ENCODE data around the gene CCL4L2. TPM values are rescaled to one million over a fixed set of nuclear protein-coding genes. Genes with fewer than 3 reads are reported as not detected.
"Not testable (repeated sequence)": the region's sequence is repeated elsewhere in the genome, so short reads cannot be mapped to it uniquely, and the experiment has no call there.

CCL4L2 gene
- total and polyA plus RNA-seq, 8 donors: 0.25 to 4.3 (median 2.1) TPM; not detected in 4

GRCh38 chr17:36188891-36189306, 22.0 kb upstream of the CCL4L2 start:
- TF ChIP-seq EP300 (IDR thresholded peaks at IDR 0.05) (no peak), POLR2A (IDR thresholded peaks at IDR 0.05) (no peak), POLR2AphosphoS5 (IDR thresholded peaks at IDR 0.05) (no peak)
- TF ChIP-seq, protein P1, sequence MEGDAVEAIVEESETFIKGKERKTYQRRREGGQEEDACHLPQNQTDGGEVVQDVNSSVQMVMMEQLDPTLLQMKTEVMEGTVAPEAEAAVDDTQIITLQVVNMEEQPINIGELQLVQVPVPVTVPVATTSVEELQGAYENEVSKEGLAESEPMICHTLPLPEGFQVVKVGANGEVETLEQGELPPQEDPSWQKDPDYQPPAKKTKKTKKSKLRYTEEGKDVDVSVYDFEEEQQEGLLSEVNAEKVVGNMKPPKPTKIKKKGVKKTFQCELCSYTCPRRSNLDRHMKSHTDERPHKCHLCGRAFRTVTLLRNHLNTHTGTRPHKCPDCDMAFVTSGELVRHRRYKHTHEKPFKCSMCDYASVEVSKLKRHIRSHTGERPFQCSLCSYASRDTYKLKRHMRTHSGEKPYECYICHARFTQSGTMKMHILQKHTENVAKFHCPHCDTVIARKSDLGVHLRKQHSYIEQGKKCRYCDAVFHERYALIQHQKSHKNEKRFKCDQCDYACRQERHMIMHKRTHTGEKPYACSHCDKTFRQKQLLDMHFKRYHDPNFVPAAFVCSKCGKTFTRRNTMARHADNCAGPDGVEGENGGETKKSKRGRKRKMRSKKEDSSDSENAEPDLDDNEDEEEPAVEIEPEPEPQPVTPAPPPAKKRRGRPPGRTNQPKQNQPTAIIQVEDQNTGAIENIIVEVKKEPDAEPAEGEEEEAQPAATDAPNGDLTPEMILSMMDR (IDR thresholded peaks at IDR 0.05): no peak
- Histone ChIP-seq H3K9me3 (no peaks in the 10 kb centered on the region), H3K36me3 (no peaks in the 10 kb centered on the region), H3K4me3 (no peak overlapping the region), H3K27me3 (peaks cover 0 to 10% (median 0%) of the 10 kb centered on the region in 3 donors), H3K27ac (peak overlapping the region in 4 of 5 donors; percentile 53 to 63 (median 60)), H3K4me1 (peaks cover 0 to 27% (median 9%) of the 10 kb centered on the region in 4 donors)
- peak in 1 of 2 donors; percentile 74 for DNase-seq
- WGBS, 5 donors: 38 to 50% (median 48%) methylated on average over 7 of the region's 7 CpGs
- intact Hi-C loops (cut with DNase I; ENCODE audit: low total_unique reads): no loop called here

DNA sequence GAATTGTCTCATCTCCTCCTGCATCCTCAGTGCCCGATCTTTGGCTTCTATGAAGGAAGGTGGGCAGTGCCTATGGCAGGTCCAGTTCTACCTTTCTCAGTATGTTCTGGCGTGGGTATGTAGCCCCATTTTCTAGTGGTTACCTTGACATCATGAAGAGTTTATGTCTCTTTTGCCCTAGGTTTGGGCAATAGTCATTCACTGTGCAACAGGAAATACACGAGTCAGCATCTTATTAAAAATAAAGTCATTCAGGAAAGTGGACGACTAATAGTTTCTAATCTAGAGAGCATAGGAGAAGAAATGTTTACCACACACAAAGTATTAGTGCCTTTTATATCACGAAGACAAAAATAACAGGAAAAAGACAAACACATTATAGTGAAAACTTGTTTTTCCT, 20.9 kb upstream of the CCL4L2 start:
- peak overlapping the region in 2 of 5 donors; percentile 5 to 53 for H3K27ac ChIP-seq
- intact Hi-C loops (cut with DNase I; ENCODE audit: low total_unique reads): not testable (repeated sequence)
- 55 to 76% (median 68%) methylated on average over 4 to 5 of the region's 5 CpGs for whole genome bisulfite sequencing, 5 donors

GRCh38 chr17:36190549-36191330, 20.1 kb upstream of the CCL4L2 start:
- intact Hi-C loops (cut with DNase I; ENCODE audit: low total_unique reads); H3K9me3 ChIP-seq; H3K36me3 ChIP-seq; H3K4me3 ChIP-seq; H3K27me3 ChIP-seq; DNase-seq: not testable (repeated sequence)
- 59 to 76% (median 73%) methylated on average over 9 of the region's 9 CpGs for WGBS, 5 donors
- H3K4me1 ChIP-seq: peaks cover 0 to 26% (median 6%) of the 10 kb centered on the region in 4 donors
- H3K27ac ChIP-seq: peak overlapping the region in 2 of 5 donors; percentile 5 to 53

More for the DNA sequence above, 20.9 kb upstream of the CCL4L2 start:
- H3K4me3 ChIP-seq, DNase-seq, H3K27me3 ChIP-seq, H3K9me3 ChIP-seq, H3K36me3 ChIP-seq: not testable (repeated sequence)
- peaks cover 0 to 20% (median 6%) of the 10 kb centered on the region in 4 donors for H3K4me1 ChIP-seq

GRCh38 chr17:36193216-36193775, 17.6 kb upstream of the CCL4L2 start:
- Histone ChIP-seq H3K27me3 (peaks cover 0 to 24% (median 0%) of the 10 kb centered on the region in 3 donors), H3K4me3 (no peak overlapping the region), H3K27ac (no peak overlapping the region), H3K4me1 (peaks cover 0 to 26% (median 3%) of the 10 kb centered on the region in 4 donors), H3K36me3 (no peaks in the 10 kb centered on the region), H3K9me3 (no peaks in the 10 kb centered on the region)
- no peak for TF ChIP-seq POLR2A (IDR thresholded peaks at IDR 0.05)
- intact Hi-C loops (cut with DNase I; ENCODE audit: low total_unique reads): no loop called here
- 12 to 35% (median 26%) methylated on average over 1 of the region's 1 CpG for WGBS, 5 donors
- no peak for DNase-seq

DNA sequence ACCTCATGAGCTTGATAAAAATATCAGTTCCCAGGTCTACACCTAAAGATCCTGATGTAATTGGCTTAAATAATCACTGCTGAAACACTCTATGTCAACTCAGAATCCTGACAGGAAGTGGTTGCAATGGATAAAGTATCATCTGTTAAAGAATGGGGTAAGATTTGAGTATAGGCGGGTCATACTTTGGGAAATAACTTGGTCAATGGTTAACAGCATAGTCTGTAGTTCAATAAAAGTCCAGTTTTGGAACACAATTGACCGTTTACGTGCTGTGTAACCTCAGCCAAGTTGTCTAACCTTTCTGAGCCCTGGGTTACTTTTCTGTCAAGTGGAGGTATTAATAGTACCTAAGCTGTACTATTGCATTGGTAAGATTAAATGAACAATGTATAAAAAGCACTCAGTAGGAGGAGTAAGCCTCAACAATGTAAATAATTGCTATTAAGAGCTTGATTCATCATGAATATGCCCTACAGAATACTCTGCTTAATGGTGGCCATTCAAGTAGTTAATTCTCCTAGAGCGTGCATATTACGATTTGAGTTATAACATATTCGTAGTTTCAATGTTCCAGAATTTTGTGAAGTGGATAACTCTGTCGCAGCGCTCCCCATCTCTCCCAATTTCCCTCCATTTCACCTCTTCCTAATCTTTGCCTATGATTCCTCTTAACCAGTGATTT, 16.6 kb upstream of the CCL4L2 start:
- peaks cover 0 to 33% (median 0%) of the 10 kb centered on the region in 3 donors for H3K27me3 ChIP-seq
- peaks cover 0 to 26% (median 3%) of the 10 kb centered on the region in 4 donors for H3K4me1 ChIP-seq
- intact Hi-C loops (cut with DNase I; ENCODE audit: low total_unique reads); DNase-seq; H3K27ac ChIP-seq; H3K36me3 ChIP-seq; H3K9me3 ChIP-seq; H3K4me3 ChIP-seq: not testable (repeated sequence)
- WGBS, 5 donors: 75 to 96% (median 90%) methylated on average over 5 to 8 of the region's 8 CpGs

- H3K9me3 ChIP-seq; DNase-seq; H3K36me3 ChIP-seq; intact Hi-C loops (cut with DNase I; ENCODE audit: low total_unique reads); H3K4me3 ChIP-seq: not testable (repeated sequence)
- WGBS, 5 donors: 81 to 90% (median 86%) methylated on average over 10 of the region's 10 CpGs
- Histone ChIP-seq H3K27ac (peak overlapping the region in 1 of 5 donors; percentile 44), H3K27me3 (peaks cover 0 to 33% (median 0%) of the 10 kb centered on the region in 3 donors), H3K4me1 (peaks cover 0 to 26% (median 3%) of the 10 kb centered on the region in 4 donors)
These were observed 15.9 kb upstream of the CCL4L2 start for GRCh38 chr17:36194832-36195433.

Data from stomach (tissue), 9 donors.